PC-9 (cell line): ENCODE data around the gene RYR3. TPM values are rescaled to one million over a fixed set of nuclear protein-coding genes. Genes with fewer than 3 reads are reported as not detected.

ENCODE experiments used
- BruUV-seq: library from RNA; stranded (reverse); fragments of 400-500 nt; replicated peaks from 2 replicates; lab custom pipeline; 2021; lab: Mats Ljungman, UMichigan
- CTCF ChIA-PET: fragments of 300-600 bp; sonication (Branson Sonifier 250); formaldehyde crosslinking; loops from one replicate; lab custom pipeline; 2022; ENCODE audit warnings: antibody characterized with exemption; lab: Charles Lee
- POLR2A ChIA-PET: fragments of 300-600 bp; sonication (Branson Sonifier 250); formaldehyde crosslinking; loops from one replicate; lab custom pipeline; 2022; ENCODE audit warnings: antibody characterized with exemption; ENCODE audit not compliant: unreplicated experiment; lab: Charles Lee
- DNase-seq, 2 experiments: peaks; one replicate each; pipeline versions ENCODE4 v3.0.0 to v3.0.0-alpha.2; 2015 to 2022; ENCODE audit warnings: mixed read lengths in 1 of 2
- H2AFZ ChIP-seq: fragments of 200-600 bp; sonication (generic); 2 replicates; pipeline ENCODE4 v1.8.1; 2017; ENCODE audit warnings: antibody characterized with exemption
- H3F3A ChIP-seq: fragments of 200-600 bp; sonication (generic); 2 replicates; pipeline ENCODE4 v1.8.1; 2017; ENCODE audit warnings: antibody characterized with exemption, mild to moderate bottlenecking, low read depth; ENCODE audit not compliant: insufficient read depth
- H3K27ac ChIP-seq: fragments of 200-600 bp; sonication (generic); 2 replicates; pipeline ENCODE4 v1.6.1; 2016; ENCODE audit warnings: mixed run types
- H3K27me3 ChIP-seq: fragments of 200-600 bp; sonication (generic); 2 replicates; pipeline ENCODE4 v1.6.1; 2016; ENCODE audit warnings: low read depth, mixed run types; ENCODE audit not compliant: insufficient read depth
- H3K36me3 ChIP-seq: fragments of 200-600 bp; sonication (generic); 2 replicates; pipeline ENCODE4 v1.6.1; 2016; ENCODE audit warnings: low read depth, mixed run types
- H3K4me1 ChIP-seq: fragments of 200-600 bp; sonication (generic); replicated peaks from 2 replicates; pipeline ENCODE4 v1.6.1; 2016; ENCODE audit warnings: mixed run types; ENCODE audit not compliant: insufficient read depth
- H3K4me2 ChIP-seq: fragments of 200-600 bp; sonication (generic); 2 replicates; pipeline ENCODE4 v1.6.1; 2017; ENCODE audit warnings: mixed run types
- H3K4me3 ChIP-seq: fragments of 200-600 bp; sonication (generic); 2 replicates; pipeline ENCODE4 v1.6.1; 2016; ENCODE audit warnings: mixed run types
- H3K79me2 ChIP-seq: fragments of 200-600 bp; sonication (generic); 2 replicates; pipeline ENCODE4 v1.6.1; 2017; ENCODE audit warnings: low read depth, mixed run types
- H3K9me2 ChIP-seq: fragments of 200-600 bp; sonication (generic); 2 replicates; pipeline ENCODE4 v1.8.1; 2017; ENCODE audit warnings: mild to moderate bottlenecking; ENCODE audit not compliant: insufficient read depth
- H3K9me3 ChIP-seq: fragments of 200-600 bp; sonication (generic); 2 replicates; pipeline ENCODE4 v1.8.1; 2016; ENCODE audit warnings: low read depth; ENCODE audit not compliant: insufficient read depth
- H4K20me1 ChIP-seq: fragments of 200-600 bp; sonication (generic); 2 replicates; pipeline ENCODE4 v1.8.1; 2017; ENCODE audit not compliant: insufficient read depth
- EZH2 ChIP-seq: fragments of 200-600 bp; sonication (generic); IDR thresholded peaks from 2 replicates; pipeline ENCODE4 v1.8.0; 2017; ENCODE audit warnings: antibody characterized with exemption, low read depth
- intact Hi-C: fragments of 100-400 bp; cut with micrococcal nuclease; formaldehyde crosslinking; loops from one replicate; pipeline ENCODE4 v1.10.0; 2022; ENCODE audit not compliant: unreplicated experiment
- total RNA-seq: library from RNA; stranded (reverse); gene quantifications from 2 replicates; pipeline ENCODE4 v1.2.3, GENCODE V29; 2021
- TF ChIP-seq, protein P1 (sequence below): fragments of 200-600 bp; sonication (generic); conservative IDR thresholded peaks from 2 replicates; pipeline ENCODE4 v1.6.1; 2017; ENCODE audit warnings: mixed run types, antibody characterized with exemption, mild to moderate bottlenecking, moderate library complexity

The RYR3 gene
- total RNA-seq, 1 experiment from 2014 or later: 0.15 TPM

DNA sequence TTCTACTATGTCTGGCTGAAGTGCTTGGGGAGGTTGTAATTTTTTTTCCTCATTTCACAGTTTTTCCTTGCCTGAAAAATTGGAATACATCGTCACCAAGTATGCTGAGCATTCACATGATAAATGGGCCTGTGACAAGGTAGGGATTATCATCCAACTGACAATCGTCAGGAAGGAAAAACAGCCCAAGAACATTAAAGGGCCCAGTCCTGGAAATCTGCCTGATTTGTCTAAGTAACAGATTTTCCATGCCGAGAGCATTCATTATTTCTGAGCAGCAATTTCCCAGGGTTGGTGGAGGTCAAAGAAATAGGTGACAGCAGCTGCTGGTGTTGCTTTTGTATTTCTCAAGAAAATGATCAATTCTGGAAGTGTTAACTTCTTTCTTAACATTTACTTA lies 431.5 kb downstream of the RYR3 start:
- intact Hi-C loops: no loop called here
- no peak overlapping the region for H3K27ac ChIP-seq
- no peak overlapping the region for H3K4me2 ChIP-seq
- no peak overlapping the region for H2AFZ ChIP-seq
- TF ChIP-seq, protein P1, sequence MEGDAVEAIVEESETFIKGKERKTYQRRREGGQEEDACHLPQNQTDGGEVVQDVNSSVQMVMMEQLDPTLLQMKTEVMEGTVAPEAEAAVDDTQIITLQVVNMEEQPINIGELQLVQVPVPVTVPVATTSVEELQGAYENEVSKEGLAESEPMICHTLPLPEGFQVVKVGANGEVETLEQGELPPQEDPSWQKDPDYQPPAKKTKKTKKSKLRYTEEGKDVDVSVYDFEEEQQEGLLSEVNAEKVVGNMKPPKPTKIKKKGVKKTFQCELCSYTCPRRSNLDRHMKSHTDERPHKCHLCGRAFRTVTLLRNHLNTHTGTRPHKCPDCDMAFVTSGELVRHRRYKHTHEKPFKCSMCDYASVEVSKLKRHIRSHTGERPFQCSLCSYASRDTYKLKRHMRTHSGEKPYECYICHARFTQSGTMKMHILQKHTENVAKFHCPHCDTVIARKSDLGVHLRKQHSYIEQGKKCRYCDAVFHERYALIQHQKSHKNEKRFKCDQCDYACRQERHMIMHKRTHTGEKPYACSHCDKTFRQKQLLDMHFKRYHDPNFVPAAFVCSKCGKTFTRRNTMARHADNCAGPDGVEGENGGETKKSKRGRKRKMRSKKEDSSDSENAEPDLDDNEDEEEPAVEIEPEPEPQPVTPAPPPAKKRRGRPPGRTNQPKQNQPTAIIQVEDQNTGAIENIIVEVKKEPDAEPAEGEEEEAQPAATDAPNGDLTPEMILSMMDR: no peak
- TF ChIP-seq EZH2: no peak
- no peaks in the 10 kb centered on the region for H3K4me1 ChIP-seq
- no peaks in the 10 kb centered on the region for H3K79me2 ChIP-seq
- no peaks in the 10 kb centered on the region for H3K36me3 ChIP-seq
- CTCF ChIA-PET: no interaction called here
- H4K20me1 ChIP-seq: no peaks in the 10 kb centered on the region
- H3K9me2 ChIP-seq: no peaks in the 10 kb centered on the region
- no peak overlapping the region for H3K4me3 ChIP-seq
- no peaks in the 10 kb centered on the region for H3F3A ChIP-seq
- POLR2A ChIA-PET: no interaction called here
- no peaks in the 10 kb centered on the region for H3K27me3 ChIP-seq
- H3K9me3 ChIP-seq: no peaks in the 10 kb centered on the region
- DNase-seq: no peak
- BruUV-seq: no TSS peak

DNA sequence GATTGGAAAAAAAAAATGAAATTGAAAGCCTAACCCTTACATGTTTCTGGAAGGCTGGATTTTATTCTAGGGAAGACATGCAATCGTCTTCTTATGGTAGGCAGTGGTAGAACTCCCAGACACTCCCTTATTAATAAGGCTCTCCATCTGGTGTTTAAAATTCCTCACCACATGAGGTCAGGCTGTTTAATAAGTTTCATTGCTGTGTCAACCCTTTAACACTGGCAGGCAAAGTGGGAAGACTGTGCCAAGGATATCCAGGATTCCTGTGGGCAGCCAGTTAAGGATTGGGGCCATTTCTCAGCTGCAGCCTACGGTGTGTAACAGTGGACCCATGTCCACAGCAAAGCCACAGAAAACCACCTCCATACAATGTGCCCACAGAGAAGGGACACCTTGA lies 432.0 kb downstream of the RYR3 start:
- TF ChIP-seq EZH2: no peak
- TF ChIP-seq, protein P1: no peak
- no peaks in the 10 kb centered on the region for H3K79me2 ChIP-seq
- no peaks in the 10 kb centered on the region for H3K9me2 ChIP-seq
- no peak overlapping the region for H3K27ac ChIP-seq
- no peaks in the 10 kb centered on the region for H3K36me3 ChIP-seq
- no peak overlapping the region for H2AFZ ChIP-seq
- H3K27me3 ChIP-seq: no peaks in the 10 kb centered on the region
- H3K4me2 ChIP-seq: no peak overlapping the region
- no peak overlapping the region for H3K4me3 ChIP-seq
- no peaks in the 10 kb centered on the region for H3F3A ChIP-seq
- no TSS peak for BruUV-seq
- intact Hi-C loops: no loop called here
- POLR2A ChIA-PET: no interaction called here
- no peaks in the 10 kb centered on the region for H3K4me1 ChIP-seq
- H4K20me1 ChIP-seq: no peaks in the 10 kb centered on the region
- no peaks in the 10 kb centered on the region for H3K9me3 ChIP-seq
- CTCF ChIA-PET: no interaction called here
- DNase-seq: no peak

DNA sequence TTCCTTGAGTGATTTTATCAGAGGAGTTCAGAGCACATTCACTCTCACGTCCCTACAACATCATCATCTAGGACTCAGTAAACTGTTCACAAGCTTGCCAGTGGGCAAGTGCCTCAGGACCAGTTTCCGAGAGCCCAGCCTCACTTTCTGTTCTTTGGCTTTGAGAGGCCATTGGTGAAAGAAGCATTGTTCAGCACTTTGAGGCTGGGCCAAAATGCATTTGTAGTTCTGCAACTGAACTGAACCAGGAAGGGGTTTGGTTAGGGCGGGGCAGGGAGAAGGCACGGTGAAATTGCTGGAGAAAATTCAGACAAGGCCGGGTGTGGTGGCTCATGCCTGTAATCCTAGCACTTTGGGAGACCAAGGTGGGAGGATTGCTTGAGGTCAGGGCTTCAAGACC lies 435.4 kb downstream of the RYR3 start:
- POLR2A ChIA-PET: no interaction called here
- Histone ChIP-seq H3K4me3 (no peak overlapping the region), H2AFZ (no peak overlapping the region), H3K79me2 (no peaks in the 10 kb centered on the region), H3K27ac (no peak overlapping the region), H3K4me2 (no peak overlapping the region), H4K20me1 (no peaks in the 10 kb centered on the region), H3K36me3 (no peaks in the 10 kb centered on the region), H3K4me1 (no peaks in the 10 kb centered on the region), H3F3A (no peaks in the 10 kb centered on the region), H3K9me2 (no peaks in the 10 kb centered on the region), H3K27me3 (no peaks in the 10 kb centered on the region), H3K9me3 (no peaks in the 10 kb centered on the region)
- DNase-seq: no peak
- intact Hi-C loops: no loop called here
- BruUV-seq: no TSS peak
- no peak for TF ChIP-seq EZH2
- TF ChIP-seq, protein P1: no peak
- CTCF ChIA-PET: no interaction called here
